Activated CD8-positive, alpha-beta T cell treated with anti-CD3 and anti-CD28 coated beads for 36 hours (primary cell): ENCODE data around the gene TTC24. TPM values are rescaled to one million over a fixed set of nuclear protein-coding genes. Genes with fewer than 3 reads are reported as not detected.

Experiments used
- ATAC-seq: fragments of 200-7000 bp; cut with Tn5 transposase; one replicate; pipeline ENCODE4 v1.10.0; 2021; ENCODE audit warnings: mild to moderate bottlenecking, moderate library complexity
- CTCF ChIA-PET: fragments of 350-600 bp; sonication (Branson Sonifier 250); formaldehyde crosslinking; loops from one replicate; lab custom pipeline; 2021; ENCODE audit warnings: antibody characterized with exemption; lab: Charles Lee
- POLR2A ChIA-PET: fragments of 350-600 bp; sonication (Branson Sonifier 250); formaldehyde crosslinking; loops from one replicate; lab custom pipeline; 2021; ENCODE audit warnings: antibody characterized with exemption; lab: Charles Lee
- DNase-seq: peaks from one replicate; pipeline ENCODE4 v3.0.0-alpha.2; 2020
- H3K27ac Mint-ChIP-seq: one replicate; pipeline ENCODE4 v1.8.0; 2021; ENCODE audit warnings: mild to moderate bottlenecking, mixed read lengths
- H3K27me3 Mint-ChIP-seq: one replicate; pipeline ENCODE4 v1.8.0; 2021; ENCODE audit warnings: mixed read lengths
- H3K36me3 Mint-ChIP-seq: one replicate; pipeline ENCODE4 v1.8.0; 2021; ENCODE audit warnings: low read depth, mixed read lengths
- H3K4me1 Mint-ChIP-seq: one replicate; pipeline ENCODE4 v1.8.0; 2021; ENCODE audit warnings: low read depth, mixed read lengths
- H3K4me3 Mint-ChIP-seq: one replicate; pipeline ENCODE4 v1.8.0; 2021; ENCODE audit warnings: mild to moderate bottlenecking, moderate library complexity, mixed read lengths
- H3K9me3 Mint-ChIP-seq: one replicate; pipeline ENCODE4 v1.8.0; 2021; ENCODE audit warnings: mixed read lengths
- intact Hi-C: fragments of 100-400 bp; cut with micrococcal nuclease; formaldehyde crosslinking; loops from one replicate; pipeline ENCODE4 v1.10.0; 2022
- total RNA-seq, 2 experiments: library from RNA; stranded (reverse); gene quantifications; one replicate each; pipeline ENCODE4 v1.2.3, GENCODE V29; 2021
- TF ChIP-seq, protein P1 (sequence below): fragments of 200-600 bp; IDR thresholded peaks from one replicate; pipeline ENCODE4 v1.8.0; 2022; ENCODE audit warnings: antibody characterized with exemption, mild to moderate bottlenecking

TTC24 gene
- total RNA-seq, 2 experiments from 2014 or later = 19.8 to 20.2 TPM

DNA sequence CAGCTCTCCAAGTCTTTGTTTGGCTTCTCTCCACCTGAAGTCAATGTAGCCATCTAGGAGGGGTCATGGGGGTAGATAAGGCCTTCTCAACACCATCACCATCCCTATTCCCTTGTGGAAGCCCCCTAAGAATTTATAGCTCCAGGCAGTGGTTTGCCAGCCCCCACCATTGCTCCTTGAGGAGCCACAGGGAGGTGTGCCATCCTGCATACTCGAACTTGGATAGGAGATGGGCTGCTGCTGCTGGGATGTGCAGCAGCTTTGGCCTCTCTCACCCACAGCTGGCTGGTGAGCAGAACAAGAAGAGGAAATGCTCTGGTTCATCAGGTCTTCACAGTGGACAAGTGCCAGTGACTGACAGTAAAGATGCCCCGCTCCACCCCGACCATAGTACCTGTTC, 16.9 kb downstream of the TTC24 start:
- ATAC-seq (no peak), DNase-seq (no peak)
- no peak overlapping the region for H3K4me3 Mint-ChIP-seq
- H3K9me3 Mint-ChIP-seq = no peaks in the 10 kb centered on the region
- peaks cover 41% of the 10 kb centered on the region for H3K4me1 Mint-ChIP-seq
- POLR2A ChIA-PET = interaction anchor here (1.1 to 1.9 kb wide), 4 partner anchors 10 to 144 kb away, joined by 3 to 9 read pairs (median 4); no protein-coding TSS in a partner anchor
- H3K27ac Mint-ChIP-seq = no peak overlapping the region
- H3K27me3 Mint-ChIP-seq = no peaks in the 10 kb centered on the region
- peaks cover 60% of the 10 kb centered on the region for H3K36me3 Mint-ChIP-seq
- CTCF ChIA-PET = interaction anchor here (0.8 to 2.1 kb wide), 4 partner anchors 12 to 115 kb away, joined by 3 to 7 read pairs (median 4); no protein-coding TSS in a partner anchor
- intact Hi-C loops = no loop called here
- TF ChIP-seq, protein P1, sequence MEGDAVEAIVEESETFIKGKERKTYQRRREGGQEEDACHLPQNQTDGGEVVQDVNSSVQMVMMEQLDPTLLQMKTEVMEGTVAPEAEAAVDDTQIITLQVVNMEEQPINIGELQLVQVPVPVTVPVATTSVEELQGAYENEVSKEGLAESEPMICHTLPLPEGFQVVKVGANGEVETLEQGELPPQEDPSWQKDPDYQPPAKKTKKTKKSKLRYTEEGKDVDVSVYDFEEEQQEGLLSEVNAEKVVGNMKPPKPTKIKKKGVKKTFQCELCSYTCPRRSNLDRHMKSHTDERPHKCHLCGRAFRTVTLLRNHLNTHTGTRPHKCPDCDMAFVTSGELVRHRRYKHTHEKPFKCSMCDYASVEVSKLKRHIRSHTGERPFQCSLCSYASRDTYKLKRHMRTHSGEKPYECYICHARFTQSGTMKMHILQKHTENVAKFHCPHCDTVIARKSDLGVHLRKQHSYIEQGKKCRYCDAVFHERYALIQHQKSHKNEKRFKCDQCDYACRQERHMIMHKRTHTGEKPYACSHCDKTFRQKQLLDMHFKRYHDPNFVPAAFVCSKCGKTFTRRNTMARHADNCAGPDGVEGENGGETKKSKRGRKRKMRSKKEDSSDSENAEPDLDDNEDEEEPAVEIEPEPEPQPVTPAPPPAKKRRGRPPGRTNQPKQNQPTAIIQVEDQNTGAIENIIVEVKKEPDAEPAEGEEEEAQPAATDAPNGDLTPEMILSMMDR = no peak

DNA sequence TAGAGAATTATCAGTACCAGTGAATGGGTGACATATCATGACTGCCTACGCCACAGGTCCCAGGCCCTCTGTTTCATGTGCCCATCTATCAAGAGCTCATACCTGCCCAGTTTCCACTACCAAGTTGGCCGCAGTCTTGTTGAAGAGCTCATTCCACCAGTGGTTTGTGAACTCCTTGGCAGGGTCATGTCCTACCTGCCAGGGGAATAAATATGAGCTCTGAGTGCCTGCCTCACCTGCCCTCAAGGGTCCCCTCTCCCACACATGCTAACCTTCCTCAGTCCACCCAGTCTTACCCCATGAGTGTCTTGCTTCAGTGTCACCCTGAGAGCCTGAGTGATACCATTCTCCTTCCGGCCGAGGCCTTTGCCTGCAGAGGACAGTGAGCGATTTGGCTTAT, 18.6 kb downstream of the TTC24 start:
- H3K9me3 Mint-ChIP-seq = no peaks in the 10 kb centered on the region
- ChIA-PET CTCF (interaction anchor here (1.2 to 5.5 kb wide), 6 partner anchors 10 to 212 kb away, joined by 3 to 27 read pairs (median 8); no protein-coding TSS in a partner anchor), POLR2A (interaction anchor here (1.3 to 2.1 kb wide), 4 partner anchors 16 to 141 kb away, joined by 3 to 7 read pairs (median 4); no protein-coding TSS in a partner anchor)
- peaks cover 45% of the 10 kb centered on the region for H3K4me1 Mint-ChIP-seq
- peaks cover 52% of the 10 kb centered on the region for H3K36me3 Mint-ChIP-seq
- intact Hi-C loops = no loop called here
- ATAC-seq = no peak
- TF ChIP-seq, protein P1 = no peak
- DNase-seq = no peak
- no peak overlapping the region for H3K4me3 Mint-ChIP-seq
- H3K27ac Mint-ChIP-seq = peak overlapping the region; percentile 97
- H3K27me3 Mint-ChIP-seq = no peaks in the 10 kb centered on the region

DNA sequence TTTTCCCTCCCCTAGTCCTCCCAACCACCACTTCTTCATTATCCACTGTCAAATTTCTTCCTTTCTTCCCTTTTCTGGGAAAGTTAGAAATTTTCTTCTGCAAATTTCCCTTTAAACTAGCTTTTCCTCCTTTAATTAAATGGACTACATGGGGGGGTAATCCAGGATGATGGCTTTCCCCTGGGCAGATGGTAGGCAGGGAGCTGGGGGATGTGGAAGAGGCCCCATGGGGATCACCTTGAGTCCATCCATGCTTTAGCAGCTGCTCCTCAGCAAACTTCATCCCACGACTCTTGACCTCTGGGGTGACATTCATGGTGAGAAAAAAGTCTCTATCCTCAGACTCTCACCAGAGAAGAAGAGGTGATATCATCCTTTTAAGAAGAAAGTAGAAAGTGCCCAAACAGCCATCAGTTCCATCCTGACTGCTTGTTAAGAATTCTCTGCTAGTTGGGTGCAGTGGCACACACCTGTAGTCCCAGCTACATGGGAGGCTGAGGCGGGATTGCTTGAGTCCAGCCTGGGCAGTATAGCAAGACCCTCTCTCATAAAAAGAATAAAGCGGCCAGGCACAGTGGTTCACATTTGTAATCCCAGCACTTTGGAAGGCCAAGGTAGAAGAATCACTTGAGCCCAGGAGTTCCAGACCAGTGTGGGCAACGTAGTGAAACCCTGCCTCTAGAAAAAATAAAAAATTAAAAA, 19.4 kb downstream of the TTC24 start:
- no peak for ATAC-seq
- Mint-ChIP-seq H3K4me3 (peak overlapping the region; percentile 93), H3K9me3 (no peaks in the 10 kb centered on the region), H3K36me3 (peaks cover 51% of the 10 kb centered on the region), H3K27me3 (no peaks in the 10 kb centered on the region), H3K27ac (peak overlapping the region; percentile 97), H3K4me1 (peaks cover 41% of the 10 kb centered on the region)
- TF ChIP-seq, protein P1 = no peak
- no peak for DNase-seq
- ChIA-PET POLR2A (interaction anchor here (0.6 to 3.2 kb wide), 7 partner anchors 7 to 98 kb away, joined by 3 to 29 read pairs (median 5); partner anchors contain the start of genes MEF2D and NAXE), CTCF (interaction anchor here (0.7 to 5.5 kb wide), 9 partner anchors 9 to 213 kb away, joined by 3 to 27 read pairs (median 10); partner anchors contain the start of gene NAXE)
- intact Hi-C loops = no loop called here

DNA sequence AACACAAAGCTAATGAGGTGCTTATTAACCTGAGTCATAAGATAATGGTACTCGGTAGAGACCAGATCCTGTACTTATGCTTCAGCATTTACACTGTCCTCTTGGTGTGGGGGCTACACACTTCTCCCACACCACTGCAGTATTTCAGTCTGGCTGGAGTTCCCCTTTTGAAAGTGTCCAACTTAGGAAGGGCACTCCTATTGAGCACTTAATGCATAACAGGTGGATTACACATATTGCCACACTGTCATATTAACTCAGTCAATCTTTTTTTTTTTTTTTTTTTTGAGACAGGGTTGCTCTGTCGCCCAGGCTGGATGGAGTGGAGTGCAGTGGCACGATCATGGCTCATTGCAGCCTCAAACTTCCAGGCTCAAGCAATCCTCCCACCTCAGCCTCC, 20.3 kb downstream of the TTC24 start:
- DNase-seq = peak; percentile 37
- intact Hi-C loops = loop anchor here (5.0 kb wide), 1 partner anchor 143 kb away; no protein-coding TSS in a partner anchor
- H3K27me3 Mint-ChIP-seq = no peaks in the 10 kb centered on the region
- no peaks in the 10 kb centered on the region for H3K9me3 Mint-ChIP-seq
- peaks cover 49% of the 10 kb centered on the region for H3K36me3 Mint-ChIP-seq
- H3K4me1 Mint-ChIP-seq = peaks cover 37% of the 10 kb centered on the region
- H3K4me3 Mint-ChIP-seq = peak overlapping the region; percentile 93
- TF ChIP-seq, protein P1 = peak; percentile 45
- peak; percentile 81 for ATAC-seq
- POLR2A ChIA-PET = interaction anchor here (0.6 to 3.2 kb wide), 14 partner anchors 8 to 142 kb away, joined by 3 to 29 read pairs (median 4); partner anchors contain the start of genes MEF2D and NAXE
- H3K27ac Mint-ChIP-seq = peak overlapping the region; percentile 97
- CTCF ChIA-PET = interaction anchor here (1.0 to 5.5 kb wide), 10 partner anchors 9 to 214 kb away, joined by 4 to 27 read pairs (median 6); partner anchors contain the start of genes MEF2D and NAXE
